HG03442 (cell line): ENCODE measurements around the gene MEIOSIN.

Source experiments
- ATAC-seq: cut with Tn5 transposase; IDR thresholded peaks from one replicate; pipeline ENCODE4 v1.9.1; 2021; ENCODE audit warnings: mild to moderate bottlenecking, moderate library complexity; ENCODE audit not compliant: unreplicated experiment

The MEIOSIN gene

GRCh38 chr19:45763691-45764294, 30.6 kb downstream of the MEIOSIN start:
- no peak for ATAC-seq

GRCh38 chr19:45764475-45764874, 31.2 kb downstream of the MEIOSIN start:
- no peak for ATAC-seq

- no peak for ATAC-seq
These were observed 31.9 kb downstream of the MEIOSIN start for GRCh38 chr19:45764945-45765701.

DNA sequence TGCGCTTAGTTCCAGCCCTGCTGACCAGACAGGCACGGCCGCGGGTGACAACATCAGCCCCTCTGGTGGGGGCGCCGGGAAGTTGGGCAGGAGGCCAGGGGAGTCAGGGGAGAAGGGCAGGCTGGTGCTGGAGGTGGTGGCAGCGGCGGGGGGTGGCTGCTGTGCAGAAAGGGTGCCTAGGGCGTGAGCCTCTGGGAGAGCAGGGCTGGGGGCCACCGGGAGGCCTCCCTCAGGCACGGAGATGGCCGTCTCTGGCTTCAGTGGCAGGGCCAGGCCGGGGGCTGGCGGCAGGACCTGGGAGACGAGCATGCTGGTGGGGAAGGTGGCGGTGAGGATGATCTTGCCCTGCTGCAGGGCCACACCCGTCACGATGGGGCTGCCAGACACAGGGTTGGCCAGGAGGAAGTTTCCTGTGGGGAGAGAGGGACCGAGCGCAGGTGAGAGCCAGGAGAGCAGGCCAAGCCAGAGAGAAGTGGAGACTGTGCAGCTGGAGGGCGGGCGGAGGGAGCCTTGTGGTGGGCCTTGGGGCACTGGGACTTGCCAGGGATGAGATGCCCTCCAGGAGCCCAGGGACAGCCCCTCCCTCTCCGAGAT, 32.6 kb downstream of the MEIOSIN start:
- ATAC-seq = no peak

DNA sequence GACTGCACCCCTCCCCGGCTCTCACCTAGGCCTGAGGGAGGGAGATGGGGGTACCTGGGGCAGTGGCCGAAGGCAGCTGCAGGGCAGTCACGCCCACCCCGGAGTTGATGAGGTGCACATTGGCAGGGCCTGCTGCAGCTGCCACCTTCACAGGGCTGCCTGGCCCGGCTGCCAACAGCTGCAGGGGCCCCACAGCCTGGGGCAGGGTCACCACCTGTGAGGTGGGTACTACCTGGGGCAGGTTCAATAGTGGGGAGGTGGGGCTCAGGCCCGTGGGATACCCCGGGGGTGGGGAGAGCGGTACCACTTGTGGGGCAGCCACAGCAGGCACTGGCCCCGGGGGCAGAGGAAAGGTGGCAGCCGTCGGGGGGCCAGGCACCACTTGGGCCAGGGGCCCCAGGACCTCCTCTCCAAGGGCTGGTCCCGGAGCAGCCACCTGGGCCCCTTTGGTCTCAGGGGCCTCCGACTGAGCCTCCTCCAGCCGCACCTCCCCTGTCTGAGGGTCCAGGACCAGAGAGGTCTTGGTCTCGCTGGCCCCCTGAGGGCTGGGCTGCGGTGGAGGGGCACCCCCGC, 33.1 kb downstream of the MEIOSIN start:
- no peak for ATAC-seq

DNA sequence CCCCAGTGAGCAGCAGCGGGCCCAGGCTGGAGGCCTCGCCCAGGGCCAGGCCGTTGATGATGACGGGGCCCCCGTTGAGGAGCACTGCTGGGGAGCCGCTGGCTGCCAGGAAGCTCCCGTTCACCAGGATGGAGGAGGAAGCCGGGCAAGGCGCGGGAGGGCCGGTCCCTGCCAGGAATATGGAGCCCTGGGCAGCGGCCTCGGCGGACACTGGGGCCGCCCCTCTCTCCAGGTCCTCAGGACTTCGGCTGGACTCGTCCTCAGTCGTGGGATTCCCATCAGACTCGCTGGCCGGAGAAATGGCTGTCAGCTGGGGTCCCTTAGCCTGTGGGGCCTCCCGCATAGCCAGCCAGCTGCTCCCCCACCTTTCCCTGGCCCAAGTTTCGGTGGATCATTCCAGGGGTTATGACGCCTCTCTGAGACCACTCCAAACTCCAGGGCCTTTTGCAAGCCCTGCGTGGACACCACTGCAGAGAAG, 33.7 kb downstream of the MEIOSIN start:
- no peak for ATAC-seq

DNA sequence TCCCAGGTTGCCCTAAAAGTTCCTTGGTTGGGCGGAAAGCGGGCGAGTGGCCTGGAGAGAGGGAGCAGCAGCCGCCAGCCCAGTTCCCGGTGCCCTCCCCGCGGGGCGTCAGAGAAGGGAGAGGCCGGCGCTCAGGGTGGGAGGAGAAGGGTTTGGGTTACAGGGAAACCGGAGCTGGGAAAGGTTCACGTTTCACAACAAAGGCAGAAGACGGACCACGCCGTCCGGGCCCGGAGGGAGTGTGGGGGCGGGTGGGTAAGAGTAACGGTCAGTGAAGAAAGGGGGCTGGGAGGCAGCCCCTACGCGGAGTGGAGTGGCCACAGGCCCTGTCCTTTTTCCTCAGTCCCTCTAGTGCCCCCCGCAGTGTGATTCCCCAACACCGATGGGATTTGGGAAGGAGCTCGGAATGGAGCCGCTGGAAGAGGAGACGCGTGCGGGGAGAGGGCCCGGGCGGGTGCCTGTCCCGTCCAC, 34.2 kb downstream of the MEIOSIN start:
- no peak for ATAC-seq

DNA sequence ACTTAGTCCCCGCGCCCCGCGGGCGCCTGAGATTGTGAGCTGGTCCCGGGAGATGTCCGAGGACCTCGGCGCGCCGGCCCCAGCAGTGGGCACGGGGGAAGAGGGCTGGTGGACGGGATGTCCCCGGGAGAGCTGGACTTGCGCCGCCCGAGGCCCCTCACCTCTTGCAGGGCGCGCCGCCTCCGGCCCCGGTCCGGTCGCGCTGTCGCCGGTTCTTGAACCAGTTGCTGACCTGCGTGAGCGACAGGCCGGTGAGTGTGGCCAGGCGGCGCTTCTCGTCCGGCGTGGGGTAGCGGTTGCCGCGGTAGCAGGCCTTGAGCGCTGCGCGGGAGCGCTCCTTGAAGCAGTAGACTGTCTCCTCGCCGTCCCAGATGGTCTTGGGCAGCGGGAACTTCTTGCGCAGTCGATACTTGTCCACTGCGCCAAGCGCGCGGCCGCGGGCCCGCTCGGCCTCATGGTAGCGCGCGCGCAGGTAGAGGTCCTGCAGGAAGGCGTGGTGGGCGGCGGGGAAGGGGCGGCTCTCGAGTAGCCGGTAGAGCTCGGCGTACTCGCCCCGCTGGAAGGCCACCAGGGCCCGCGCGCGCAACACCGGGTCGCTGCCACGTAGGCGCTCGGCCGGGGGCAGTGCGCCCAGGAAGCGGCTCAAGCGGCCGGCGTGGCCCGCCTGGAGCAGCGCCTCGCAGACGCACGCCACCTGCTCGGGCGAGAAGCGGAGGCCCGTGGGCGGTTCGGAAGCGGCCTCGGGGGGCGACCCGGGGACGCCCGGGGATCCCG, 34.8 kb downstream of the MEIOSIN start:
- ATAC-seq = no peak

DNA sequence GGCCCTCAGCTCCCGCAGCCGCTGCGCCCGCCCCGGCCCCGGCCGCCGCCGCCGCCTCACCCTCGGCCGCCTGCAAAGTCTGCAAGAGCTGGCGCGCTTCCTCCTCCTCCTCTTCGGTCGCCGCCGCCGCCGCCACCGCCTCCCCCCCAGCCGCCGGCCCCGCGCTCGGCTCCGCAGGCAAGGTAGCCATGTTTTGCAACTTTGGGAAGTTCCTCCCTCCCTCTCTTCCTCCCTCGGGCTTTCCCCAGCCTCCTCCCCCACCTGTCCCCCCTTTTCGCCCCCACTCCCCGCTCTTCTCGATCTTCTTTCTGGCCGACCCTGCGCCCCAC, 35.4 kb downstream of the MEIOSIN start:
- ATAC-seq = no peak

DNA sequence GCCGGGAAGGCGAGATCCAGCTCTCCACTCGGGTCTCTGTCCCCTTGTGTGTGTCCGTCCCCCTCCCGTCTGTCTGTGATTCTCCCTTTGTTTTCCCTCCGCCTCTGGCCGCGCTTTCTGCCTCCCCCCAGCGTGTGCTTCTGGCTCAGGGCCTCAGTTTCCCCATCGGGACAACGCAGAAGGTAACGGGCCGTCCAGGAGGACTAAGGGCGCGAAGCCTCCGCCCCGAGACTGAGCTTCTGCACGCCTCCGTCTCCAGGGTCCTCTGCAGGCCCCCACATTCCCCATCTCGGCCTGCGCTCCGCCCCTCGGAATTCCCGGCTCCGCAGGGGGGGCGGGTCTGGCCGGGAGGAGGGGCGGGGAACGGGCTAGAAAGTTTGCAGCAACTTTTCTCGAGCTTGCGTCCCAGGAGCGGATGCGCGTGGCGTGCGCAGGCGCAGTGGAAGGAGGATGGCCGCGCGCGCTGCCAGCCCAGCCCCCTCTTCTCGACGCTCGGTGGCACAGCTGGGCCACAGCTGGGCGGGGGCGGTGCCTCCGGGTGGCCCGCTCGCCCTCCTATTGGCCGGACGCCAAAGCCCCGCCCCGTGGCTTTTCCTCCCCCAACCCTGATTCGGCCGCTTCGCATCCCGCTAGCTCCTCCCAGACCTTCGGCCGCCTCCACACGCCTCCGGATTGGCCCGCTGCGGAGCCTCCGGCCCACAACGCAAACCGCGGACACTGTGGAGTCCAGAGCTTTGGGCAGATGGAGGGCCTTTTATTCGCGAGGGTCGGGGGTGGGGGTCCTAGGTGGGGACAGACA, 35.9 kb downstream of the MEIOSIN start, which contains the start of gene SIX5:
SIX5 (minus strand) TSS at position 269 of the 799 bp plus-strand sequence. CDS start 408 bp downstream, outside the sequence.
- peak; percentile 60 for ATAC-seq

DNA sequence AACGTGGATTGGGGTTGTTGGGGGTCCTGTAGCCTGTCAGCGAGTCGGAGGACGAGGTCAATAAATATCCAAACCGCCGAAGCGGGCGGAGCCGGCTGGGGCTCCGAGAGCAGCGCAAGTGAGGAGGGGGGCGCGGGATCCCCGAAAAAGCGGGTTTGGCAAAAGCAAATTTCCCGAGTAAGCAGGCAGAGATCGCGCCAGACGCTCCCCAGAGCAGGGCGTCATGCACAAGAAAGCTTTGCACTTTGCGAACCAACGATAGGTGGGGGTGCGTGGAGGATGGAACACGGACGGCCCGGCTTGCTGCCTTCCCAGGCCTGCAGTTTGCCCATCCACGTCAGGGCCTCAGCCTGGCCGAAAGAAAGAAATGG, 36.6 kb downstream of the MEIOSIN start:
- no peak for ATAC-seq

- peak; percentile 46 for ATAC-seq
These were observed 37.2 kb downstream of the MEIOSIN start for GRCh38 chr19:45770192-45771101.

GRCh38 chr19:45771311-45771933, 38.2 kb downstream of the MEIOSIN start:
- no peak for ATAC-seq

DNA sequence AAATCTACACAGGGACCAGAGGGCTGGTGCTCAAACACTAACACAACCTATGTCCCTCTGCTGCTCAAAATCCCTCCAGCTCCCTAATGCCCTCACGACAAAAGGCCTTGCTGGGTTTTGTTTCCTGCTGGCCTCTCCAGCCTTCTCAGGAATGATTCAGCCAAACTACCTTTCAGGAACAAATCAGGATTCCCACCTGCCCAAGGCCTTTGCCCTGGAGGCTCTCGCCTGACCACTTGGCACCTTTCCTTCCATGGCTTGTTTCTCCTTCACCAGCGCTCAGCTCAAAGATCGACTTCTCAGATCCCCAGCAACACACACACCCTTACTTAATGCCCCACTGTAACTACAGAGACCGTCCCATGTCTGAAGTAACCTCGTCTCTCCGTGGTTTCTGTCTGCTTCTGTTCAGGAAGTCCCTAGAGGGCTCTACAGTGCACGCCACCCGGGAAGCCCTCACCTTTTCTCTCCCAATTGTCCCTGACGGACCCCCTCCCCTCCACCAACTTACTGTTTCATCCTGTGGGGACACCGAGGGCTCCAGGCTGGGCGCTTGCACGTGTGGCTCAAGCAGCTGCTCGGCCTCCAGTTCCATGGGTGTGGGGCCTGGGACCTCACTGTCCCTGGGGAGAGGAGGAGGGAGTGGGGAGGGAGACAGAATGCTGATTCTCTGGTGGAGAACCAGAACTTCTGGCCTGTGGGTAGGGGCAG, 39.0 kb downstream of the MEIOSIN start:
- no peak for ATAC-seq

GRCh38 chr19:45772912-45773311, 39.7 kb downstream of the MEIOSIN start:
- no peak for ATAC-seq

DNA sequence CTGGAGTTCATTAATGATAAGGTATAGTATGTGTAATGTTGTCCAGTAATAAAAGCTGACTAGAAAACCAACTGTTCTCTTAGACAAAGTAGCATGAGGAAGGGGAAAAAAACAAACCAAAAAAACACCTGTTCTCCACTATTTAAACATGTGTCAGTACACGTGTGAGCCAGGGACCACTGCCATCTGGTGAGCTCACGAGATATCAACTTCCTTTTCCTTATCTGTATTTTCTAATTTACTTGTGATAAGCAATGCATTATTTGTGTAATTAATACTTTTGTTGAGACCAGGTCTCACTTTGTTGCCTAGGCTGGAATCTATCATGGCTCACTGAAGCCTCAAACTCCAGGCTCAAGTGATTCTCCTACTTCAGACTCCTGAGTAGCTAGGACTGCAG, 40.1 kb downstream of the MEIOSIN start:
- ATAC-seq = no peak

GRCh38 chr19:45774765-45775164, 41.5 kb downstream of the MEIOSIN start:
- no peak for ATAC-seq

- no peak for ATAC-seq
These were observed 44.2 kb downstream of the MEIOSIN start for GRCh38 chr19:45777395-45777961.
